ENCODE results near the gene SMAP2. TPM values are rescaled to one million over a fixed set of nuclear protein-coding genes. Genes with fewer than 3 reads are reported as not detected.

SMAP2 gene
- polyA plus RNA-seq, 1 donor (not counting 4 experiments of a cell fraction or from before 2014, with no cell fraction given) = 13.2 TPM

- Histone ChIP-seq H3K27ac (ENCODE audit: control insufficient read depth, insufficient read depth, low read length) (no peak overlapping the region), H3K4me1 (ENCODE audit: control insufficient read depth, extremely low read depth, insufficient read depth, low read length) (peaks cover 8% of the 10 kb centered on the region), H4K20me1 (ENCODE audit: control insufficient read depth, extremely low read depth, insufficient read depth, low read length) (no peaks in the 10 kb centered on the region), H3K79me2 (ENCODE audit: control insufficient read depth, insufficient read depth, low read length) (peaks cover 23% of the 10 kb centered on the region), H3K9me1 (ENCODE audit: control insufficient read depth, extremely low read depth, insufficient read depth, low read length) (no peaks in the 10 kb centered on the region), H3K9ac (ENCODE audit: control insufficient read depth, extremely low read depth, insufficient read depth, low read length) (no peak overlapping the region), H3K4me3 (ENCODE audit: control insufficient read depth in 2 of 3, extremely low read depth in 1 of 3, insufficient read depth in 2 of 3, low read depth in 1 of 3, low read length in 3 of 3) (no peak overlapping the region), H3K36me3 (ENCODE audit: control insufficient read depth in 2 of 2, extremely low read depth in 1 of 2, insufficient read depth in 2 of 2, low read length in 2 of 2) (no peaks in the 10 kb centered on the region), H3K27me3 (ENCODE audit: control insufficient read depth, extremely low read depth, insufficient read depth, low read length) (no peaks in the 10 kb centered on the region), H3K9me3 (ENCODE audit: control insufficient read depth, low read depth, low read length) (no peaks in the 10 kb centered on the region), H2AFZ (ENCODE audit: control insufficient read depth, low read length) (no peak overlapping the region), H3K4me2 (ENCODE audit: control insufficient read depth, extremely low read depth, insufficient read depth, low read depth, low read length) (no peak overlapping the region)
- no peak for DNase-seq (ENCODE audit: low read depth, low spot score)
- FAIRE-seq = no peak
- dilution Hi-C loops (cut with MboI; ENCODE audit: extremely low pct_ligation_motif_present, low sequenced_read_pairs) = no loop called here
- TF ChIP-seq EZH2 (IDR thresholded peaks at IDR 0.05; ENCODE audit: low read length) = no peak
- TF ChIP-seq CTCF (optimal IDR thresholded peaks at IDR 0.05 in 1 of 3, IDR thresholded peaks at IDR 0.05 in 1 of 3, conservative IDR thresholded peaks at IDR 0.05 in 1 of 3; ENCODE audit: extremely low read depth in 1 of 3, insufficient read depth in 2 of 3, low read length in 3 of 3) = no peak
Observed at GRCh38 chr1:40371707-40372258, 1.7 kb upstream of the SMAP2 start.

- no peak for TF ChIP-seq CTCF (optimal IDR thresholded peaks at IDR 0.05 in 1 of 3, IDR thresholded peaks at IDR 0.05 in 1 of 3, conservative IDR thresholded peaks at IDR 0.05 in 1 of 3; ENCODE audit: extremely low read depth in 1 of 3, insufficient read depth in 2 of 3, low read length in 3 of 3)
- TF ChIP-seq EZH2 (IDR thresholded peaks at IDR 0.05; ENCODE audit: low read length) = no peak
- FAIRE-seq = no peak
Observed at GRCh38 chr1:40372658-40373322, 737 bp upstream of the SMAP2 start.

More at GRCh38 chr1:40372658-40373322, 737 bp upstream of the SMAP2 start:
- no peak overlapping the region for H2AFZ ChIP-seq (ENCODE audit: control insufficient read depth, low read length)
- dilution Hi-C loops (cut with MboI; ENCODE audit: extremely low pct_ligation_motif_present, low sequenced_read_pairs) = no loop called here
- no peaks in the 10 kb centered on the region for H3K9me3 ChIP-seq (ENCODE audit: control insufficient read depth, low read depth, low read length)
- peak overlapping the region in 1 of 3 experiments; percentile 41 for H3K4me3 ChIP-seq (ENCODE audit: control insufficient read depth in 2 of 3, extremely low read depth in 1 of 3, insufficient read depth in 2 of 3, low read depth in 1 of 3, low read length in 3 of 3)
- H3K4me2 ChIP-seq (ENCODE audit: control insufficient read depth, extremely low read depth, insufficient read depth, low read depth, low read length) = peak overlapping the region; percentile 53
- H3K9me1 ChIP-seq (ENCODE audit: control insufficient read depth, extremely low read depth, insufficient read depth, low read length) = peaks cover 3% of the 10 kb centered on the region
- H4K20me1 ChIP-seq (ENCODE audit: control insufficient read depth, extremely low read depth, insufficient read depth, low read length) = no peaks in the 10 kb centered on the region
- no peaks in the 10 kb centered on the region for H3K27me3 ChIP-seq (ENCODE audit: control insufficient read depth, extremely low read depth, insufficient read depth, low read length)
- H3K79me2 ChIP-seq (ENCODE audit: control insufficient read depth, insufficient read depth, low read length) = peaks cover 33% of the 10 kb centered on the region
- H3K9ac ChIP-seq (ENCODE audit: control insufficient read depth, extremely low read depth, insufficient read depth, low read length) = no peak overlapping the region
- DNase-seq (ENCODE audit: low read depth, low spot score) = no peak
- H3K4me1 ChIP-seq (ENCODE audit: control insufficient read depth, extremely low read depth, insufficient read depth, low read length) = peaks cover 8% of the 10 kb centered on the region
- H3K27ac ChIP-seq (ENCODE audit: control insufficient read depth, insufficient read depth, low read length) = no peak overlapping the region
- H3K36me3 ChIP-seq (ENCODE audit: control insufficient read depth in 2 of 2, extremely low read depth in 1 of 2, insufficient read depth in 2 of 2, low read length in 2 of 2) = no peaks in the 10 kb centered on the region

All from keratinocyte (primary cell).